Naive thymus-derived CD4-positive, alpha-beta T cell (primary cell): ENCODE measurements around the gene SNORC. TPM values are rescaled to one million over a fixed set of nuclear protein-coding genes. Genes with fewer than 3 reads are reported as not detected.

Experiments
- ATAC-seq: fragments of 150-1000 bp; cut with Tn5 transposase; 2 replicates; pipeline ENCODE4 v1.10.0; 2021; ENCODE audit warnings: mild to moderate bottlenecking, moderate library complexity
- CTCF ChIA-PET: fragments of 350-600 bp; sonication (Branson Sonifier 250); formaldehyde crosslinking; loops from one replicate; lab custom pipeline; 2021; ENCODE audit warnings: antibody characterized with exemption; lab: Charles Lee
- POLR2A ChIA-PET: fragments of 350-600 bp; sonication (Branson Sonifier 250); formaldehyde crosslinking; loops from one replicate; lab custom pipeline; 2021; ENCODE audit warnings: antibody characterized with exemption, inconsistent platforms; lab: Charles Lee
- DNase-seq, 9 donors: peaks; one replicate each; pipeline versions ENCODE4 v3.0.0 to v3.0.0-alpha.2; 2020 to 2022; ENCODE audit warnings: mixed read lengths in 1 of 9
- H3K27ac ChIP-seq: one replicate; pipeline ENCODE4 v1.7.0; 2013; ENCODE audit warnings: mild to moderate bottlenecking, low read depth, low read length, moderate library complexity
- H3K27me3 ChIP-seq, 2 donors: one replicate each; pipeline ENCODE4 v1.7.0; 2013; ENCODE audit warnings: low read length in 2 of 2, mild to moderate bottlenecking in 2 of 2, moderate library complexity in 2 of 2; ENCODE audit not compliant: control insufficient read depth in 2 of 2, insufficient read depth in 2 of 2
- H3K36me3 ChIP-seq, 3 experiments: 1 replicate in 2 of 3; 2 replicates in 1 of 3; pipeline ENCODE4 v1.7.0; 2013; ENCODE audit warnings: low read length in 3 of 3, mild to moderate bottlenecking in 3 of 3, moderate library complexity in 1 of 3; ENCODE audit not compliant: insufficient read depth in 3 of 3, control insufficient read depth in 2 of 3
- H3K4me1 ChIP-seq, 2 donors: one replicate each; pipeline ENCODE4 v1.7.0; 2013; ENCODE audit warnings: low read length in 2 of 2, mild to moderate bottlenecking in 2 of 2, moderate library complexity in 1 of 2; ENCODE audit not compliant: control insufficient read depth in 2 of 2, insufficient read depth in 2 of 2
- H3K4me3 ChIP-seq: 2 replicates; pipeline ENCODE4 v1.7.0; 2013; ENCODE audit warnings: mild to moderate bottlenecking, low read length
- H3K9me3 ChIP-seq, 3 experiments: 1 replicate in 2 of 3; 2 replicates in 1 of 3; pipeline ENCODE4 v1.7.0; 2013; ENCODE audit warnings: low read length in 3 of 3; ENCODE audit not compliant: control insufficient read depth in 2 of 3
- H3K27ac Mint-ChIP-seq, 9 donors: one replicate each; pipeline ENCODE4 v1.8.0; 2020 to 2022; ENCODE audit warnings: mixed read lengths in 9 of 9, mild to moderate bottlenecking in 8 of 9, moderate library complexity in 5 of 9, inconsistent platforms in 2 of 9
- H3K27me3 Mint-ChIP-seq, 5 donors: one replicate each; pipeline ENCODE4 v1.8.0; 2021 to 2022; ENCODE audit warnings: mixed read lengths in 5 of 5, mild to moderate bottlenecking in 1 of 5
- H3K36me3 Mint-ChIP-seq, 5 donors: one replicate each; pipeline ENCODE4 v1.8.0; 2020 to 2022; ENCODE audit warnings: mixed read lengths in 5 of 5, mild to moderate bottlenecking in 3 of 5, inconsistent platforms in 1 of 5
- H3K4me1 Mint-ChIP-seq, 7 donors: one replicate each; pipeline ENCODE4 v1.8.0; 2020 to 2022; ENCODE audit warnings: mixed read lengths in 7 of 7, mild to moderate bottlenecking in 3 of 7, inconsistent platforms in 1 of 7
- H3K4me3 Mint-ChIP-seq, 10 donors: one replicate each; pipeline ENCODE4 v1.8.0; 2020 to 2022; ENCODE audit warnings: mild to moderate bottlenecking in 10 of 10, mixed read lengths in 10 of 10, moderate library complexity in 6 of 10, inconsistent platforms in 2 of 10
- H3K9me3 Mint-ChIP-seq, 11 donors: one replicate each; pipeline ENCODE4 v1.8.0; 2020 to 2022; ENCODE audit warnings: mixed read lengths in 11 of 11, mild to moderate bottlenecking in 4 of 11, inconsistent platforms in 1 of 11, moderate library complexity in 1 of 11
- intact Hi-C, 2 donors: fragments of 100-400 bp; cut with micrococcal nuclease; formaldehyde crosslinking; loops; one replicate each; pipeline ENCODE4 v1.15.1; 2023
- polyA plus RNA-seq, 2 donors: library from polyadenylated mRNA; unstranded; fragments of 300-500 nt; fragmentation: Illumina TruSeq; gene quantifications; one replicate each; pipeline ENCODE4 v1.2.3, GENCODE V29; 2021
- total RNA-seq, 6 experiments: library from RNA in 5 of 6; stranded (reverse) in 5 of 6; gene quantifications; 1 replicate in 5 of 6; 2 replicates in 1 of 6; pipeline ENCODE4 v1.2.3 and lab custom pipeline; 2021 to 2026

The SNORC gene
- total and polyA plus RNA-seq, 7 experiments from 2014 or later = 1.2 to 3.6 (median 1.6) TPM; not detected in 2

DNA sequence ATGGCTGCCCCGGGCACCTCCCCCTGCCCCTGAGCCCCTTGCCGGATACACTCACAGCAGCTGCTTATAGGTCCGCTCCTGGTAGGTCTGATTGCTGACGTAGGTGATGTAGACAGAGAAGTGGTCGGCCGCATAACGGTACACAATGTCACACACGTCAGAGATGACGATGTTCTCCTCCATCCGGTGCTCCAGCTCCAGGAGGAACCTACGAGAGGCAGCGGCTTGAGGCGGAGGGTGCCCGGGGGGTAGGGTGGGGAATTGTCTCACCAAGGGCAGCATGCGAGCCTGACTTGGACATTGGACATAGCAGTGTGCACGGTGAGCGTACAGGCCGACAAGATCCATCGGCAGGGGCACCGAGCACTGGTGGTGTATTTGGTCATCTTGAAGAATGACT, 22.8 kb downstream of the SNORC start:
- H3K27ac Mint-ChIP-seq = peak overlapping the region in 1 of 9 donors; percentile 14
- H3K4me3 ChIP-seq = no peak overlapping the region
- no peaks in the 10 kb centered on the region for H3K4me1 ChIP-seq
- H3K27ac ChIP-seq = no peak overlapping the region
- CTCF ChIA-PET = no interaction called here
- H3K4me3 Mint-ChIP-seq = no peak overlapping the region
- H3K27me3 ChIP-seq = no peaks in the 10 kb centered on the region
- POLR2A ChIA-PET = no interaction called here
- H3K27me3 Mint-ChIP-seq = peaks cover 0 to 25% (median 16%) of the 10 kb centered on the region in 5 donors
- H3K36me3 ChIP-seq = no peaks in the 10 kb centered on the region
- no peaks in the 10 kb centered on the region for H3K9me3 Mint-ChIP-seq
- no peaks in the 10 kb centered on the region for H3K9me3 ChIP-seq
- peaks cover 0 to 1% (median 0%) of the 10 kb centered on the region in 7 donors for H3K4me1 Mint-ChIP-seq
- no peak for ATAC-seq
- intact Hi-C loops = no loop called here
- H3K36me3 Mint-ChIP-seq = no peaks in the 10 kb centered on the region
- no peak for DNase-seq

DNA sequence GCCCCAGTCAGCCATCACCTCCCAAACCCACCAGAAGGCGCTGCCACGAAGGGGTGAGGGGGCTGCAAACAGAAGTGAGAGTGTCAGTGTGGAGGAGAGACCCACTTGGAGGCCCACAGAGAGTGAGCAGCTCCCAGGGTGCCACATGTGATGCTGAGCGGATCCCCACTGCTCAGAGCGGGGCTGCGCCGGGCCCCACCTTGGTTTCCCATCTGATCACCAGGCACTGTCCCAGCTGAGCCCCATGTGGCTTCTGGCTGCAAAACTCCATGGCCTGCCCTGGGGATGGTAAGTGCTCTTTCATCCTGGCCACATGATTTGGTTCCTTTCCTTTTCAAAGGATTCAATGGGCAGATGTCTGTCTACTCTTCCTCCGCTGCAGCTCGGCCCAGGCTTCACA, 23.8 kb downstream of the SNORC start:
- H3K27me3 ChIP-seq = no peaks in the 10 kb centered on the region
- no peaks in the 10 kb centered on the region for H3K36me3 Mint-ChIP-seq
- no peak overlapping the region for H3K27ac Mint-ChIP-seq
- no peak overlapping the region for H3K27ac ChIP-seq
- ATAC-seq (no peak), DNase-seq (no peak)
- ChIA-PET POLR2A (no interaction called here), CTCF (no interaction called here)
- H3K9me3 Mint-ChIP-seq = no peaks in the 10 kb centered on the region
- H3K9me3 ChIP-seq = no peaks in the 10 kb centered on the region
- H3K4me3 Mint-ChIP-seq = no peak overlapping the region
- H3K27me3 Mint-ChIP-seq = peaks cover 0 to 25% (median 16%) of the 10 kb centered on the region in 5 donors
- no peak overlapping the region for H3K4me3 ChIP-seq
- H3K4me1 ChIP-seq = no peaks in the 10 kb centered on the region
- H3K36me3 ChIP-seq = no peaks in the 10 kb centered on the region
- intact Hi-C loops = no loop called here
- peaks cover 0 to 1% (median 0%) of the 10 kb centered on the region in 7 donors for H3K4me1 Mint-ChIP-seq

DNA sequence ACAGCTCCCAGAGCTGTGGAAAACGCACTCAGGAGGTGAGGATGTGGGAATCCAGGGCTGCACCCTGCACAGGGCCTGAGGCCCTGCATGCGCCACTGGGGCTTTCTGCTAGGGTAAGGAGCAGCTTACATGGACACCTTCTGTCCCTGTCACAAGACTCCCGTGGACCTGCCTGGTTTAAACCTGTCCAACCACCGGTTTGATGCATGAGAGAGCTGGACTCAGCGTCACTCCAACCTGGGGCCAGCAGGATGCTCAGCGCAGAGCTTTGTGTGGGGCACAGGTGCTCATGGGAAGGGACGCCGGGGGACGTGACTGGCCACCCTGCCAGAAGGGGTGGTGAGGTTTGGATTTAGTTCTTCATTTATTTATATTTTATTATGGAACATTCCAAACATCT, 24.2 kb downstream of the SNORC start:
- ChIA-PET POLR2A (no interaction called here), CTCF (interaction anchor here (0.5 kb wide), 1 partner anchor 174 kb away, joined by 4 read pairs; no protein-coding TSS in a partner anchor)
- Histone ChIP-seq H3K9me3 (no peaks in the 10 kb centered on the region), H3K36me3 (no peaks in the 10 kb centered on the region), H3K27me3 (no peaks in the 10 kb centered on the region), H3K4me3 (no peak overlapping the region), H3K27ac (no peak overlapping the region), H3K4me1 (no peaks in the 10 kb centered on the region)
- ATAC-seq = no peak
- intact Hi-C loops = no loop called here
- H3K36me3 Mint-ChIP-seq = no peaks in the 10 kb centered on the region
- no peak for DNase-seq
- H3K9me3 Mint-ChIP-seq = no peaks in the 10 kb centered on the region
- no peak overlapping the region for H3K27ac Mint-ChIP-seq
- peaks cover 0 to 25% (median 16%) of the 10 kb centered on the region in 5 donors for H3K27me3 Mint-ChIP-seq
- no peak overlapping the region for H3K4me3 Mint-ChIP-seq
- H3K4me1 Mint-ChIP-seq = peaks cover 0 to 1% (median 0%) of the 10 kb centered on the region in 7 donors

DNA sequence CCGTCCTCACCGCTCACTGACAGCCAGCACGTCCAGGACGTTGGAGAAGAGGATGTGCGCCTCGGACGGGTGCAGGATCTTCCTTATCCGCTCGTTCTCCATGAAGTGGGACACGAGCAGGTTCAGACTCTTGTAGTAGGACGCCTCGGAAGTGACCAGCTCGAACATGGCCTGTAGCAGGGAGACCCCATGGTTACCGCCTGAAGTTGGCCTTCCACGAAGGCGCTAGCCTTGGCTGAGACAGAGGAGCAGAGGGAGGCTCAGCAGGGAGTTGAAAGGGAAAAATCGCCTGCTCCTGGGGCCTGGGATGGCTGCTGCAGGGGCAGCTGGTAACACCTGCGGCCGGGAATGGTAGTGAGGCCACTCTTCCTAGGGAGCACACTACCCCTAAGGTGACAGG, 24.7 kb downstream of the SNORC start:
- Mint-ChIP-seq H3K36me3 (no peaks in the 10 kb centered on the region), H3K9me3 (no peaks in the 10 kb centered on the region), H3K27me3 (peaks cover 0 to 25% (median 16%) of the 10 kb centered on the region in 5 donors), H3K4me3 (no peak overlapping the region), H3K27ac (no peak overlapping the region), H3K4me1 (peaks cover 0 to 1% (median 0%) of the 10 kb centered on the region in 7 donors)
- intact Hi-C loops = no loop called here
- no peaks in the 10 kb centered on the region for H3K36me3 ChIP-seq
- DNase-seq (no peak), ATAC-seq (no peak)
- H3K27me3 ChIP-seq = no peaks in the 10 kb centered on the region
- ChIA-PET POLR2A (no interaction called here), CTCF (interaction anchor here (0.5 kb wide), 1 partner anchor 174 kb away, joined by 4 read pairs; no protein-coding TSS in a partner anchor)
- H3K9me3 ChIP-seq = no peaks in the 10 kb centered on the region
- H3K4me3 ChIP-seq = no peak overlapping the region
- H3K27ac ChIP-seq = no peak overlapping the region
- H3K4me1 ChIP-seq = no peaks in the 10 kb centered on the region

DNA sequence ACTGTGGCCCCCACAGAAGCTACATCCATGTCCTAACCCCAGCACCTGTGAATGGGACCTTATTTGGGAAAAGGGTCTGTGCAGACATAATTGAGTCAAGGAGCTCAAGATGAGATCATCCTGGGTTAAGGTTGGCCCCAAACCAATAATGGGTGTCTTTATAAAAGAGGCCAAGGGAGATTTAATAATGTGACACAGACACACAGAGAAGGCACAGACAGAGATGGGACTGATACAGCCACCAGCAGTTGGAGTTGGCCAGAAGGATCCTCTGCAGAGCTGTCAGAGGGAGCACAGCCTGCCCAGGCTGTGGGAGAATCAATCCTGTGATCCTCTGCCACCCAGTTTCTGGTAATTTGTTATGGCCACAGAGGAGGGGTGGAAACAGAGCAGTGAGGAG, 26.0 kb downstream of the SNORC start:
- H3K36me3 ChIP-seq = no peaks in the 10 kb centered on the region
- H3K4me1 Mint-ChIP-seq = peaks cover 0 to 1% (median 0%) of the 10 kb centered on the region in 7 donors
- intact Hi-C loops = no loop called here
- H3K4me1 ChIP-seq = no peaks in the 10 kb centered on the region
- H3K27me3 ChIP-seq = no peaks in the 10 kb centered on the region
- peaks cover 0 to 16% (median 11%) of the 10 kb centered on the region in 5 donors for H3K27me3 Mint-ChIP-seq
- no peak overlapping the region for H3K4me3 Mint-ChIP-seq
- ATAC-seq = no peak
- no peak overlapping the region for H3K27ac ChIP-seq
- H3K4me3 ChIP-seq = no peak overlapping the region
- H3K36me3 Mint-ChIP-seq = no peaks in the 10 kb centered on the region
- POLR2A ChIA-PET = no interaction called here
- no peaks in the 10 kb centered on the region for H3K9me3 ChIP-seq
- no peaks in the 10 kb centered on the region for H3K9me3 Mint-ChIP-seq
- CTCF ChIA-PET = no interaction called here
- DNase-seq = no peak
- H3K27ac Mint-ChIP-seq = no peak overlapping the region

DNA sequence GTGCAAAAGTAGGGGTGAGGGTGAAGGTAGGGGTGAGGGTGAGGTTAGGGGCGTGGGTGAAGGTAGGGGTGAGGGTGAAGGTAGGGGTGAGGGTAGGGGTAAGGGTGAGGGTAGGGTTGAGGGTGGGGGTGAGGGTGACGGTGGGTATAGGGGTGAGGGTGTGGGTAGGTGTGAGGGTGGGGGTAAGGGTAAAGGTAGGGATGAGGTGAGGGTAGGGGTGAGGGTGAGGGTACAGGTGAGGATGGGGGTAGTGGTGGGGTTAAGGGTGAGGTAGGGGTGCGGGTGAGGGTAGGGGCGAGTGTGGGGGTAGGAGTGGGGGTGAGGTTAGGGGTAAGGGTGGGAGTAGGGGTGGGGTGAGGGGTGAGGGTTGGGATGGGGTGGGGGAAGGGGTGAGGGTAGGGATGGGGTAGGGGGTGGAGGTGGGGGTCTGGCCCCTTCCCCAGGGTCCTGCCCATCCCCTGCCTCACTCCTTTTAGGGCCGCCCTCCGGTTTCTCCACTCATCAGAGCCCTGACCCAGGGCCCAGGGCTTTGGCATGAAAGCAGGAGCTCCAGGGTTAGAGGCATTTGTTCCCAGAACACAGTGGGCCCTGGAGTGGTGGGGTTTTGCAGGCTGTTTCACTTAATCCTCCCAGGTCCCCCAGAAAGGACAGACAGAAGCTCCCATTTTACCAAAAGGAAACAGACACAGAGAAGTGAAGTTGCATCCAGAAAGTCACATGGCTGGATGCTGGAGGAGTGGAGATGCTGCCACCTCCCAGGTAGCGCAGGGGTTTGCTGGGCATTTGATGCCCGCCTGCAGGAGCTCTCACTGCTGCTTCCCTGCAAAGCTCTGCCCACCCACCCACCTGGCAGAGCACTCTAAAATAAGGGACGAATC, 26.9 kb downstream of the SNORC start:
- H3K27me3 ChIP-seq = no peaks in the 10 kb centered on the region
- ATAC-seq (peak; percentile 39), DNase-seq (no peak)
- ChIA-PET CTCF (no interaction called here), POLR2A (interaction anchor here (0.6 kb wide), 1 partner anchor 163 kb away, joined by 3 read pairs; the partner anchor contains the start of gene INPP5D)
- no peaks in the 10 kb centered on the region for H3K36me3 ChIP-seq
- H3K4me3 ChIP-seq = no peak overlapping the region
- no peaks in the 10 kb centered on the region for H3K4me1 ChIP-seq
- H3K27ac Mint-ChIP-seq = no peak overlapping the region
- H3K4me1 Mint-ChIP-seq = peaks cover 0 to 1% (median 0%) of the 10 kb centered on the region in 7 donors
- peaks cover 0 to 11% (median 8%) of the 10 kb centered on the region in 5 donors for H3K27me3 Mint-ChIP-seq
- no peak overlapping the region for H3K27ac ChIP-seq
- no peaks in the 10 kb centered on the region for H3K9me3 Mint-ChIP-seq
- intact Hi-C loops = no loop called here
- no peaks in the 10 kb centered on the region for H3K36me3 Mint-ChIP-seq
- no peak overlapping the region for H3K4me3 Mint-ChIP-seq
- no peaks in the 10 kb centered on the region for H3K9me3 ChIP-seq
